Thyroid gland (tissue), 4 donors: Measurements from ENCODE around the gene CDV3. TPM values are rescaled to one million over a fixed set of nuclear protein-coding genes. Genes with fewer than 3 reads are reported as not detected.

ENCODE experiments used
- DNase-seq, 2 donors: peaks; one replicate each; pipeline ENCODE4 v3.0.0-alpha.2; 2019
- H3K27ac ChIP-seq, 3 donors: fragments of 200-600 bp; sonication (generic); 1 replicate in 2 of 3; 2 replicates in 1 of 3; pipeline ENCODE4 v1.5.1; 2016 to 2019; ENCODE audit warnings: mild to moderate bottlenecking in 1 of 3, moderate library complexity in 1 of 3
- H3K27me3 ChIP-seq: fragments of 200-600 bp; sonication (generic); one replicate; pipeline ENCODE4 v1.5.1; 2019
- H3K36me3 ChIP-seq, 2 donors: fragments of 200-600 bp; sonication (generic); one replicate each; pipeline ENCODE4 v1.5.1; 2016 to 2019
- H3K4me1 ChIP-seq, 2 donors: fragments of 200-600 bp; sonication (generic); one replicate each; pipeline ENCODE4 v1.5.1; 2017 to 2019
- H3K4me3 ChIP-seq, 3 donors: fragments of 200-600 bp; sonication (generic); replicated peaks in 1 of 3; 1 replicate in 2 of 3; 2 replicates in 1 of 3; pipeline ENCODE4 v1.5.1; 2016; ENCODE audit warnings: mild to moderate bottlenecking in 1 of 3
- H3K9me3 ChIP-seq: fragments of 200-600 bp; sonication (generic); one replicate; pipeline ENCODE4 v1.5.1; 2017
- POLR2A ChIP-seq, 2 donors: fragments of 450-650 bp; IDR thresholded peaks; one replicate each; pipeline ENCODE4 v1.6.1; 2017; ENCODE audit warnings: antibody characterized with exemption in 2 of 2, mild to moderate bottlenecking in 2 of 2, moderate library complexity in 1 of 2
- WGBS, 2 donors: methylation state at CpG; one replicate each; pipeline ENCODE4 v1.1.5; 2017; 5-methylcytosine and 5-hydroxymethylcytosine counted together
- intact Hi-C: fragments of 100-400 bp; cut with DNase I; formaldehyde crosslinking; loops from one replicate; pipeline ENCODE4 v1.15.1; 2023
- total RNA-seq, 4 donors: library from RNA; depleted of rRNA; stranded (reverse); fragments of >200 nt; gene quantifications; one replicate each; pipeline ENCODE4 v1.2.3, GENCODE V29; 2016
- TF ChIP-seq, protein P1 (sequence below), 6 experiments: fragments of 200-600 bp in 3 of 6; fragments of 450-650 bp in 3 of 6; sonication (generic) in 3 of 6; IDR thresholded peaks; one replicate each; pipeline ENCODE4 v1.5.1; 2016 to 2019; ENCODE audit warnings: antibody characterized with exemption in 6 of 6, mild to moderate bottlenecking in 2 of 6, inconsistent platforms in 1 of 6, moderate library complexity in 1 of 6

CDV3 gene
- total RNA-seq, 4 donors from 2014 or later = 147 to 177 (median 166) TPM

DNA sequence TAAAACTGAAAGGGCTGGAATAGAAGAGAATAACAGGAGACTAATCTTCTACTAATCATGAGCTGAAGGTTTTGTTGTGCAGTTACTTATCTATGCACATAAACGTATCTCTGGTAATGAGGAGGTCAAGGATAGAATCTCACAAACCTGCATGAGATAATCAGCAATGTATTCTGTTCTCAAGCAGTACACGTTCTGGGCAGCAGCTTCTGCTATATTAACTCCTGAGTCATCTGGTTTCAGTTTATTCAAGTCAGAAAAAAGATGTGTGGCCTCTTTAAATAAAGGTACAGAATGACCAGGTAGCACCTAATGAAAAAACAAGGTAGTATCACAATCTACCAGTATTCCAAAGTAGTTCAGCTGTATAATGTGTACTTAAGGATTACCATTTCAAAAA is 34.9 kb downstream of the CDV3 start:
- WGBS, 2 donors = 86 to 89% methylated on average over 2 of the region's 2 CpGs
- Histone ChIP-seq H3K4me1 (no peaks in the 10 kb centered on the region), H3K27ac (no peak overlapping the region), H3K4me3 (no peak overlapping the region), H3K27me3 (no peaks in the 10 kb centered on the region), H3K36me3 (peaks cover 4 to 18% of the 10 kb centered on the region in 2 donors), H3K9me3 (no peaks in the 10 kb centered on the region)
- intact Hi-C loops = no loop called here
- no peak for DNase-seq
- TF ChIP-seq, protein P1, sequence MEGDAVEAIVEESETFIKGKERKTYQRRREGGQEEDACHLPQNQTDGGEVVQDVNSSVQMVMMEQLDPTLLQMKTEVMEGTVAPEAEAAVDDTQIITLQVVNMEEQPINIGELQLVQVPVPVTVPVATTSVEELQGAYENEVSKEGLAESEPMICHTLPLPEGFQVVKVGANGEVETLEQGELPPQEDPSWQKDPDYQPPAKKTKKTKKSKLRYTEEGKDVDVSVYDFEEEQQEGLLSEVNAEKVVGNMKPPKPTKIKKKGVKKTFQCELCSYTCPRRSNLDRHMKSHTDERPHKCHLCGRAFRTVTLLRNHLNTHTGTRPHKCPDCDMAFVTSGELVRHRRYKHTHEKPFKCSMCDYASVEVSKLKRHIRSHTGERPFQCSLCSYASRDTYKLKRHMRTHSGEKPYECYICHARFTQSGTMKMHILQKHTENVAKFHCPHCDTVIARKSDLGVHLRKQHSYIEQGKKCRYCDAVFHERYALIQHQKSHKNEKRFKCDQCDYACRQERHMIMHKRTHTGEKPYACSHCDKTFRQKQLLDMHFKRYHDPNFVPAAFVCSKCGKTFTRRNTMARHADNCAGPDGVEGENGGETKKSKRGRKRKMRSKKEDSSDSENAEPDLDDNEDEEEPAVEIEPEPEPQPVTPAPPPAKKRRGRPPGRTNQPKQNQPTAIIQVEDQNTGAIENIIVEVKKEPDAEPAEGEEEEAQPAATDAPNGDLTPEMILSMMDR (IDR thresholded peaks at IDR 0.05) = no peak
- TF ChIP-seq POLR2A (IDR thresholded peaks at IDR 0.05) = no peak

DNA sequence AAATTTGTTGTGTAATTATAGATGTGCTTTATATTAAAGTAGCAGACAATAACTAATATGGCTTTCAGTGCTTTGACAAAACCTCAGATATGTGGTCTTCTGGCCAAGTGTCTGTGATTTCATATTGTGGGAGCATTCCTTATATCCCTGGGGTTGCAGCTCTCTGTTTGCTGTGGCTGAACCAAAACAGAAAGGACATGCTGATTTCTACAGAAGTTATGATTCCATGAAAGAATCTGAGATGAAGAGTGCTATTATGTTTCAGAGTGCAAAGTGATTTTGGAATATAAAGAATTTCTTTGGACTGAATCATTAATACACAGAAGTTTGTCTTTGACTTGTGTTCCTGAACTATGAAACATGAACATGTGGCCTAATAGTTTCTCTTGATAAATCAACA is 36.5 kb downstream of the CDV3 start:
- Histone ChIP-seq H3K27me3 (no peaks in the 10 kb centered on the region), H3K4me1 (no peaks in the 10 kb centered on the region), H3K4me3 (no peak overlapping the region), H3K36me3 (peaks cover 4 to 18% of the 10 kb centered on the region in 2 donors), H3K27ac (no peak overlapping the region), H3K9me3 (no peaks in the 10 kb centered on the region)
- DNase-seq = no peak
- intact Hi-C loops = no loop called here
- TF ChIP-seq POLR2A (IDR thresholded peaks at IDR 0.05) = no peak
- TF ChIP-seq, protein P1 (IDR thresholded peaks at IDR 0.05) = no peak

DNA sequence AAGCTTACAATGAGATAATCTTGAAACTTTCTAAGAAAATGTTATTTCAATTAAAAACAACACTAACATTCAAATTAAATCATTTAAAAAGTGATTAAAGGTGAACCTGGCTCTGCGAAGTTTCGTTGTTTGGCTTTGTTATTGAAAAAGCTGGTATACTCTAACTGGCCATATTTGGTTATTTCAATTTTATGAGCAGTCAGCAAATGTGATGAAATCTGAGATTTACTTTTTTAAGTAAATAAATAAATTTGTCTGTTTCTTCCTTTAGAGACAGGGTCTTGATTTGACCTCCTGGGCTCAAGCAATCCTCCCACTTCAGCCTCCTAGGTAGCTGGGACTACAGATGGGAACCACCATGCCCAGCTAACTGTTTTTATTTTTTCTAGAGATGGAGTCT is 38.0 kb downstream of the CDV3 start:
- H3K4me1 ChIP-seq = no peaks in the 10 kb centered on the region
- no peaks in the 10 kb centered on the region for H3K9me3 ChIP-seq
- DNase-seq = no peak
- intact Hi-C loops = no loop called here
- TF ChIP-seq, protein P1 (IDR thresholded peaks at IDR 0.05) = no peak
- no peak for TF ChIP-seq POLR2A (IDR thresholded peaks at IDR 0.05)
- peaks cover 4 to 20% of the 10 kb centered on the region in 2 donors for H3K36me3 ChIP-seq
- no peaks in the 10 kb centered on the region for H3K27me3 ChIP-seq
- WGBS, 2 donors = 97 to 98% methylated on average over 2 of the region's 2 CpGs
- H3K4me3 ChIP-seq = no peak overlapping the region
- no peak overlapping the region for H3K27ac ChIP-seq

DNA sequence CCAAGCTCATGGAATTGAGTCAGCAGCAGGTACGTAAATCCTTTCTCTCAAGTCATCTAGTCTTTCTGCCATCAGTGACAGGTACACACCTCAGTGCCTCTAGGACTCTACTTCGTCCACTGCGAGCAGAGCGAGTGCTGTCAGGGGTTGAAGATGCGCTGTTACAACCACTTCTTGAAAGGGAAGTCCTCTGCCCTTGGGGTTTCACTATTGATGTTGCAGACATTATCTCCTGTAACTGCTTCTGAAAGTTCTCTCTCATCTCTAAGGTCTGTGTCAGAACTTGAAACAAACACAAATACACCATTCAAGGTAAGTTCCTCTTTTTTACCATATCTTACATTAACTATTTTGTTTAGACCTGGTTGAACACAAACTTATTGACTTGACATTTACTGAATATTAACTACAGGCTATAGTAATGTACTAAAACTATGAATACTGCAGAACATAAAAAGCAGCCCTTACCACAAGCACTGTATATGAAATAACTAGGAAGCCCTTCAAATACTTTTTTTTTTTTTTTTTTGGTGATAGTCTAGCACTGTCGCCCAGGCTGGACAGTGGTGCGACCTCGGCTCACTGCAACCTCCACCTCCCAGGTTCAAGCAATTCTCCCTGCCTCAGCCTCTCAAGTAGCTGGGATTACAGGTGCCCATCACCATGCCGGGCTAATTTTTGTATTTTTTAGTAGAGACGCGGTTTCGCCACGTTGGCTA is 46.7 kb downstream of the CDV3 start:
- Histone ChIP-seq H3K27ac (no peak overlapping the region), H3K9me3 (no peaks in the 10 kb centered on the region), H3K4me3 (no peak overlapping the region), H3K36me3 (peaks cover 28 to 47% of the 10 kb centered on the region in 2 donors), H3K4me1 (no peaks in the 10 kb centered on the region), H3K27me3 (no peaks in the 10 kb centered on the region)
- no peak for DNase-seq
- intact Hi-C loops = no loop called here
- TF ChIP-seq POLR2A (IDR thresholded peaks at IDR 0.05) = no peak
- TF ChIP-seq, protein P1 (IDR thresholded peaks at IDR 0.05) = no peak
- WGBS, 2 donors = 96 to 97% methylated on average over 13 of the region's 13 CpGs

DNA sequence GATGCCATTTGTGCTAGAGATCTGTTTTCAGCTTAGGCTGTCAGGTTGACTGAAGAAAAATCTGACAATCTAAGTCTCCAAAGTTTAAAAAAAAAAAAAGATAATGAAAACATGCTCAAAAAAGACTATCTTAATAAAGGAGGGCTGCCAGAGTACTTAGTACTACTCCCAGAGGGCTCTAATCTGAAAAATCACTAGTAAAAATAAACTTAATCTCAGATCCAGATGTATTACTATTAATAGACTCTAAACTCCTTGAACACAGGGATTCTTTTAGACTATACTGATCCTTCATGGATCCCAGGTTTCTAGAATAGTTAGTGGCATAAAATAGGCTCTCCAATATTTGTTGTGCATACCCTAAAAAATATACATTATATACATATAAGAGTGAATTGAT is 54.3 kb downstream of the CDV3 start:
- no peak overlapping the region for H3K4me3 ChIP-seq
- intact Hi-C loops = no loop called here
- no peak overlapping the region for H3K27ac ChIP-seq
- no peaks in the 10 kb centered on the region for H3K27me3 ChIP-seq
- no peaks in the 10 kb centered on the region for H3K9me3 ChIP-seq
- no peak for DNase-seq
- TF ChIP-seq POLR2A (IDR thresholded peaks at IDR 0.05) = no peak
- TF ChIP-seq, protein P1 (IDR thresholded peaks at IDR 0.05) = no peak
- peaks cover 20 to 40% of the 10 kb centered on the region in 2 donors for H3K36me3 ChIP-seq
- H3K4me1 ChIP-seq = no peaks in the 10 kb centered on the region
